ENCODE results near the gene HOXC5. TPM values are rescaled to one million over a fixed set of nuclear protein-coding genes. Genes with fewer than 3 reads are reported as not detected.

The HOXC5 gene
- total and polyA plus RNA-seq, 2 donors (not counting 1 experiment from before 2014, with no cell fraction given): not detected

DNA sequence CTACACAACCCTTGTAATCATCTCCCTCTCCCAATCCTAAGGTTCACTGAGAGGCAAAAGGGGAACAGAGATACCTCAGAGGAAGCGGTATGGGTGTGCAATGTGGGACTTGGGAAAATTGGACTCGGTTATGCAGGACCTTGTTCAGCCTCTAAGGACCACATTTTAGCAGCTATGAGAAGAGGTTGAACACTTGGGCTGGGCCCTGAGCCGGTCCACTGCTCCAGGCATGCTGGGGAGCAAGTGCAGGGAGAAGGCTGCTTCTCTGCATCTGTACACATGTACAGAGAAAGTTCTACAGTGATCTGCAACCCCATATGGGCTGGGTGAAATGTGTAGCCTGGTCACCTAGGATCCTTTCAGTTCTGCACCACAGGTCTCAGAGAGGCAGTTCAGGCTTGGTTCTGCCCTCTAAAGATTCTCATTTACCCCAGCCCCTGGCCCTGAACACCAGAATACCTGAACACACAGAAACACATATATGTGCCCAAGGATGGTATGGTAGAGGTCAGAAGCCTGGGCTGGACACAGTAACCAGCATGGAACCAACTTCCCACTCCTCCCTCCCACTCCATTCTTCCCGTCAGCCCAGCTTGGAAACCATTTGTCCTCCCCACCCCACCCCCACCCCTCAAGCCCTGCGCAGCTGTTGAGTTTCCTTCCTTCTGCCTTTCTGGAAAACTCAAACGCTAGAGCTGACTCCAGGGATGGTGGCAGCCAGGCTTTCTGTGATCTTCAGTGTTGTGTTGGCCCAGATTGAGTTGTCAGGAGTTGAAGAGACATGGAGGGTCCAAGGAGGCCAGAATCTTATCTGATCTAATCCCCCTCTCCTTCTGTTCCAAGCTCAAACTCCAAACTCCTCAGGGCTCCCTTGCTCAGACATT, 10.4 kb downstream of the HOXC5 start:
- H3K27me3 ChIP-seq (replicated peaks in 1 of 4; ENCODE audit: control extremely low read depth in 1 of 4, control insufficient read depth in 3 of 4, insufficient read depth in 4 of 4, low read length in 3 of 4): peaks cover 2 to 90% (median 69%) of the 10 kb centered on the region in 4 experiments

More for the DNA sequence above, 10.4 kb downstream of the HOXC5 start:
- Histone ChIP-seq H3K27ac (ENCODE audit: low read length in 2 of 2) (no peak overlapping the region), H3K4me3 (ENCODE audit: control extremely low read depth in 1 of 5, extremely low read depth in 1 of 5, insufficient read depth in 1 of 5, low read depth in 2 of 5, low read length in 4 of 5) (no peak overlapping the region), H3K4me1 (ENCODE audit: control insufficient read depth in 2 of 2, insufficient read depth in 2 of 2, low read length in 2 of 2) (peaks cover 12 to 15% of the 10 kb centered on the region in 2 donors), H3K4me2 (replicated peaks; ENCODE audit: low read depth, low read length, poor library complexity, severe bottlenecking) (no peak overlapping the region), H3K9me3 (ENCODE audit: control extremely low read depth in 1 of 3, control insufficient read depth in 2 of 3, insufficient read depth in 1 of 3, low read length in 2 of 3) (peaks cover 0 to 20% (median 2%) of the 10 kb centered on the region in 3 donors), H2AFZ (ENCODE audit: insufficient read depth, low read depth, low read length, poor library complexity, severe bottlenecking) (no peak overlapping the region), H3K36me3 (replicated peaks in 1 of 2; ENCODE audit: control extremely low read depth in 1 of 2, control insufficient read depth in 1 of 2, extremely low read depth in 1 of 2, insufficient read depth in 2 of 2, low read length in 1 of 2) (no peaks in the 10 kb centered on the region), H3K79me2 (ENCODE audit: control insufficient read depth, insufficient read depth, low read length) (no peaks in the 10 kb centered on the region), H4K20me1 (ENCODE audit: control insufficient read depth, insufficient read depth, low read length, poor library complexity, severe bottlenecking) (no peaks in the 10 kb centered on the region), H3K9ac (ENCODE audit: low read length) (no peak overlapping the region)
- intact Hi-C loops (cut with micrococcal nuclease): no loop called here
- peaks cover 87% of the 10 kb centered on the region for H3K27me3 Mint-ChIP-seq
- ChIA-PET POLR2A (no interaction called here), CTCF (interaction anchor here (0.6 to 1.5 kb wide), 3 partner anchors 11 to 170 kb away, joined by 3 to 7 read pairs (median 5); partner anchors contain the start of gene HOXC5)
- H3K4me1 Mint-ChIP-seq: peaks cover 9% of the 10 kb centered on the region
- no peak overlapping the region for H3K4me3 Mint-ChIP-seq
- H3K9me3 Mint-ChIP-seq (ENCODE audit: insufficient read depth): no peaks in the 10 kb centered on the region
- no peak for DNase-seq
- TF ChIP-seq, protein P1, sequence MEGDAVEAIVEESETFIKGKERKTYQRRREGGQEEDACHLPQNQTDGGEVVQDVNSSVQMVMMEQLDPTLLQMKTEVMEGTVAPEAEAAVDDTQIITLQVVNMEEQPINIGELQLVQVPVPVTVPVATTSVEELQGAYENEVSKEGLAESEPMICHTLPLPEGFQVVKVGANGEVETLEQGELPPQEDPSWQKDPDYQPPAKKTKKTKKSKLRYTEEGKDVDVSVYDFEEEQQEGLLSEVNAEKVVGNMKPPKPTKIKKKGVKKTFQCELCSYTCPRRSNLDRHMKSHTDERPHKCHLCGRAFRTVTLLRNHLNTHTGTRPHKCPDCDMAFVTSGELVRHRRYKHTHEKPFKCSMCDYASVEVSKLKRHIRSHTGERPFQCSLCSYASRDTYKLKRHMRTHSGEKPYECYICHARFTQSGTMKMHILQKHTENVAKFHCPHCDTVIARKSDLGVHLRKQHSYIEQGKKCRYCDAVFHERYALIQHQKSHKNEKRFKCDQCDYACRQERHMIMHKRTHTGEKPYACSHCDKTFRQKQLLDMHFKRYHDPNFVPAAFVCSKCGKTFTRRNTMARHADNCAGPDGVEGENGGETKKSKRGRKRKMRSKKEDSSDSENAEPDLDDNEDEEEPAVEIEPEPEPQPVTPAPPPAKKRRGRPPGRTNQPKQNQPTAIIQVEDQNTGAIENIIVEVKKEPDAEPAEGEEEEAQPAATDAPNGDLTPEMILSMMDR (IDR thresholded peaks at IDR 0.05): no peak
- TF ChIP-seq EZH2 (IDR thresholded peaks at IDR 0.05; ENCODE audit: borderline replicate concordance, insufficient read depth, low read depth, low read length, poor library complexity, severe bottlenecking): no peak
- 41% methylated on average over 4 of the region's 6 CpGs for WGBS (ENCODE audit: insufficient coverage)
- ATAC-seq (ENCODE audit: low read depth): no peak
- no peak overlapping the region for H3K27ac Mint-ChIP-seq
